SK-N-SH treated with all-trans-retinoic acid at 6 μM for 48 hours (cell line): ENCODE results near the gene VAPA.

ENCODE experiments used
- ARNTL ChIP-seq: fragments of 450-650 bp; formaldehyde crosslinking; IDR thresholded peaks from 2 replicates; pipeline ENCODE4 v1.5.0; 2020; ENCODE audit warnings: low read depth, mild to moderate bottlenecking, moderate library complexity, borderline replicate concordance
- ESRRG ChIP-seq: fragments of 250-450 bp; sonication (Bioruptor Pico); IDR thresholded peaks from 2 replicates; pipeline ENCODE4 v1.6.1; 2021; ENCODE audit warnings: mild to moderate bottlenecking
- GLIS3 ChIP-seq: fragments of 250-450 bp; sonication (Bioruptor Pico); IDR thresholded peaks from 2 replicates; pipeline ENCODE4 v1.5.0; 2020; ENCODE audit warnings: mild to moderate bottlenecking, moderate library complexity
- ISL1 ChIP-seq: fragments of 250-450 bp; sonication (Bioruptor Pico); IDR thresholded peaks from 2 replicates; pipeline ENCODE4 v2.1.2; 2022; ENCODE audit warnings: mild to moderate bottlenecking, moderate library complexity
- PPARA ChIP-seq: fragments of 250-450 bp; sonication (Bioruptor Pico); IDR thresholded peaks from 2 replicates; pipeline ENCODE4 v1.5.0; 2020; ENCODE audit warnings: mild to moderate bottlenecking, borderline replicate concordance
- RARB ChIP-seq: fragments of 250-450 bp; sonication (Bioruptor Pico); IDR thresholded peaks from 2 replicates; pipeline ENCODE4 v1.8.0; 2021; ENCODE audit warnings: mild to moderate bottlenecking, moderate library complexity
- SNAI2 ChIP-seq: fragments of 250-450 bp; sonication (Bioruptor Pico); IDR thresholded peaks from 2 replicates; pipeline ENCODE4 v1.5.0; 2020; ENCODE audit warnings: mild to moderate bottlenecking, moderate library complexity
- TCF4 ChIP-seq: fragments of 250-450 bp; sonication (Bioruptor Pico); IDR thresholded peaks from 2 replicates; pipeline ENCODE4 v1.8.0; 2021; ENCODE audit warnings: mild to moderate bottlenecking, moderate library complexity, borderline replicate concordance
- ZC3H10 ChIP-seq: fragments of 250-450 bp; sonication (Bioruptor Pico); IDR thresholded peaks from 2 replicates; pipeline ENCODE4 v1.5.1; 2021; ENCODE audit warnings: mild to moderate bottlenecking, moderate library complexity
- ZFP30 ChIP-seq: fragments of 450-650 bp; formaldehyde crosslinking; IDR thresholded peaks from 2 replicates; pipeline ENCODE4 v1.5.0; 2022; ENCODE audit warnings: mild to moderate bottlenecking, moderate library complexity
- ZNF70 ChIP-seq: fragments of 450-650 bp; formaldehyde crosslinking; IDR thresholded peaks from 2 replicates; pipeline ENCODE4 v1.5.0; 2020; ENCODE audit warnings: mild to moderate bottlenecking, moderate library complexity
- TF ChIP-seq, protein P1 (sequence below): fragments of 250-450 bp; sonication (Bioruptor Pico); IDR thresholded peaks from 2 replicates; pipeline ENCODE4 v1.8.0; 2020; ENCODE audit warnings: mild to moderate bottlenecking, moderate library complexity, borderline replicate concordance
- TF ChIP-seq, protein P2 (sequence below): fragments of 250-450 bp; sonication (Bioruptor Pico); IDR thresholded peaks from 2 replicates; pipeline ENCODE4 v1.5.0; 2020; ENCODE audit warnings: mild to moderate bottlenecking, moderate library complexity

DNA sequence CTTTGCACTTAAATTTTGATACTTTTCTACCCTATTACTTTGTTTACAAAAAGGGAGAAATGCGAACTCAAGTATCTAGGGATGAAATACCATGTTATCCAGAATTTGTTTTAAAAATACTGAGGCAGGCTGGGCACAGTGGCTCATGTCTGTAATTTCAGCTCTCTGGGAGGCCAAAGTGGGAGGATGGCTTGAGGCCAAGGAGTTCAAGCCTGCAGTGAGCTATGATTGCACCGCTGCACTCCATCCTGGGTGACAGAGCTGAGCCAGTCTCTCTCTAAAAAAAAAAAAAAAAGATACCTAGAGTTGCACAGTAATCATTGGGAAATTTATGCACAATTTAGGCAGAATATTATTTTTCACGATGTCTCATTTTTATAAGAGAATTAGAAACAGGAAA lies 12.4 kb upstream of the VAPA start:
- TF ChIP-seq PPARA (CRISPR knock-in tag) (no peak), ARNTL (CRISPR knock-in tag) (no peak), TCF4 (CRISPR knock-in tag) (no peak), ZC3H10 (CRISPR knock-in tag) (no peak), ESRRG (CRISPR knock-in tag) (no peak), ZFP30 (CRISPR knock-in tag) (no peak), ZNF70 (CRISPR knock-in tag) (no peak), SNAI2 (CRISPR knock-in tag) (no peak), GLIS3 (CRISPR knock-in tag) (no peak), RARB (no peak), ISL1 (no peak)
- TF ChIP-seq, protein P1, sequence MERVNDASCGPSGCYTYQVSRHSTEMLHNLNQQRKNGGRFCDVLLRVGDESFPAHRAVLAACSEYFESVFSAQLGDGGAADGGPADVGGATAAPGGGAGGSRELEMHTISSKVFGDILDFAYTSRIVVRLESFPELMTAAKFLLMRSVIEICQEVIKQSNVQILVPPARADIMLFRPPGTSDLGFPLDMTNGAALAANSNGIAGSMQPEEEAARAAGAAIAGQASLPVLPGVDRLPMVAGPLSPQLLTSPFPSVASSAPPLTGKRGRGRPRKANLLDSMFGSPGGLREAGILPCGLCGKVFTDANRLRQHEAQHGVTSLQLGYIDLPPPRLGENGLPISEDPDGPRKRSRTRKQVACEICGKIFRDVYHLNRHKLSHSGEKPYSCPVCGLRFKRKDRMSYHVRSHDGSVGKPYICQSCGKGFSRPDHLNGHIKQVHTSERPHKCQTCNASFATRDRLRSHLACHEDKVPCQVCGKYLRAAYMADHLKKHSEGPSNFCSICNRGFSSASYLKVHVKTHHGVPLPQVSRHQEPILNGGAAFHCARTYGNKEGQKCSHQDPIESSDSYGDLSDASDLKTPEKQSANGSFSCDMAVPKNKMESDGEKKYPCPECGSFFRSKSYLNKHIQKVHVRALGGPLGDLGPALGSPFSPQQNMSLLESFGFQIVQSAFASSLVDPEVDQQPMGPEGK (CRISPR knock-in tag): no peak
- TF ChIP-seq, protein P2, sequence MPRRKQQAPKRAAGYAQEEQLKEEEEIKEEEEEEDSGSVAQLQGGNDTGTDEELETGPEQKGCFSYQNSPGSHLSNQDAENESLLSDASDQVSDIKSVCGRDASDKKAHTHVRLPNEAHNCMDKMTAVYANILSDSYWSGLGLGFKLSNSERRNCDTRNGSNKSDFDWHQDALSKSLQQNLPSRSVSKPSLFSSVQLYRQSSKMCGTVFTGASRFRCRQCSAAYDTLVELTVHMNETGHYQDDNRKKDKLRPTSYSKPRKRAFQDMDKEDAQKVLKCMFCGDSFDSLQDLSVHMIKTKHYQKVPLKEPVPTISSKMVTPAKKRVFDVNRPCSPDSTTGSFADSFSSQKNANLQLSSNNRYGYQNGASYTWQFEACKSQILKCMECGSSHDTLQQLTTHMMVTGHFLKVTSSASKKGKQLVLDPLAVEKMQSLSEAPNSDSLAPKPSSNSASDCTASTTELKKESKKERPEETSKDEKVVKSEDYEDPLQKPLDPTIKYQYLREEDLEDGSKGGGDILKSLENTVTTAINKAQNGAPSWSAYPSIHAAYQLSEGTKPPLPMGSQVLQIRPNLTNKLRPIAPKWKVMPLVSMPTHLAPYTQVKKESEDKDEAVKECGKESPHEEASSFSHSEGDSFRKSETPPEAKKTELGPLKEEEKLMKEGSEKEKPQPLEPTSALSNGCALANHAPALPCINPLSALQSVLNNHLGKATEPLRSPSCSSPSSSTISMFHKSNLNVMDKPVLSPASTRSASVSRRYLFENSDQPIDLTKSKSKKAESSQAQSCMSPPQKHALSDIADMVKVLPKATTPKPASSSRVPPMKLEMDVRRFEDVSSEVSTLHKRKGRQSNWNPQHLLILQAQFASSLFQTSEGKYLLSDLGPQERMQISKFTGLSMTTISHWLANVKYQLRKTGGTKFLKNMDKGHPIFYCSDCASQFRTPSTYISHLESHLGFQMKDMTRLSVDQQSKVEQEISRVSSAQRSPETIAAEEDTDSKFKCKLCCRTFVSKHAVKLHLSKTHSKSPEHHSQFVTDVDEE (CRISPR knock-in tag): no peak
